Stimulated activated naive CD8-positive, alpha-beta T cell treated with anti-CD3 and anti-CD28 coated beads, Interleukin-15, amount 100 ng/mL, for 72 hours (primary cell): Measurements from ENCODE around the gene ASCL4.

ENCODE experiments used
- ATAC-seq: fragments of 150-1000 bp; cut with Tn5 transposase; 2 replicates; pipeline ENCODE4 v1.10.0; 2021; ENCODE audit warnings: mild to moderate bottlenecking, moderate library complexity
- DNase-seq, 2 donors: peaks; one replicate each; pipeline ENCODE4 v3.0.0; 2021 to 2022
- H3K27ac Mint-ChIP-seq, 2 donors: one replicate each; pipeline ENCODE4 v1.8.0; 2022; ENCODE audit warnings: mild to moderate bottlenecking in 2 of 2, mixed read lengths in 2 of 2, moderate library complexity in 2 of 2
- H3K27me3 Mint-ChIP-seq: one replicate; pipeline ENCODE4 v1.8.0; 2022; ENCODE audit warnings: mixed read lengths
- H3K4me1 Mint-ChIP-seq: one replicate; pipeline ENCODE4 v1.8.0; 2022; ENCODE audit warnings: mild to moderate bottlenecking, mixed read lengths
- H3K4me3 Mint-ChIP-seq, 2 donors: one replicate each; pipeline ENCODE4 v1.8.0; 2022; ENCODE audit warnings: mild to moderate bottlenecking in 2 of 2, mixed read lengths in 2 of 2, moderate library complexity in 1 of 2
- H3K9me3 Mint-ChIP-seq, 2 donors: one replicate each; pipeline ENCODE4 v1.8.0; 2022; ENCODE audit warnings: mixed read lengths in 2 of 2

ASCL4 gene

DNA sequence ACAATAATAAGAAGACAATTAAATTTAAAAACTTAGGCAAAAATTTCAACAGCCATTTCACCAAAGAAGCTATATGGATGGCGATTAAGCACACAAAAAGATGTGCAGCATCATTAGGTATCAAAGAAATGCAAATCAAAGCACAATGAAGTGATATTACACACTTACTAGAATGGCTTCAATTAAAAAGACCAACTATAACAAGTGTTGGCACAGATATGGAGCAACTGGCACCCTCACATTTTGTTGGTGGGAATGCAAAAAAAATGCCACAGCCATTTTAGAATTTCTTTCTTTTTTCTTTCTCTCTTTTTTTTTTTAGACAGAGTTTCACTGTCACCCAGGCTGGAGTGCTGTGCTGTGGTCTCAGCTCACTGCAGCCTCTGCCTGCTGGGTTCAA is 11.6 kb upstream of the ASCL4 start:
- H3K27ac Mint-ChIP-seq: no peak overlapping the region
- H3K4me3 Mint-ChIP-seq: no peak overlapping the region
- peaks cover 31% of the 10 kb centered on the region for H3K4me1 Mint-ChIP-seq

DNA sequence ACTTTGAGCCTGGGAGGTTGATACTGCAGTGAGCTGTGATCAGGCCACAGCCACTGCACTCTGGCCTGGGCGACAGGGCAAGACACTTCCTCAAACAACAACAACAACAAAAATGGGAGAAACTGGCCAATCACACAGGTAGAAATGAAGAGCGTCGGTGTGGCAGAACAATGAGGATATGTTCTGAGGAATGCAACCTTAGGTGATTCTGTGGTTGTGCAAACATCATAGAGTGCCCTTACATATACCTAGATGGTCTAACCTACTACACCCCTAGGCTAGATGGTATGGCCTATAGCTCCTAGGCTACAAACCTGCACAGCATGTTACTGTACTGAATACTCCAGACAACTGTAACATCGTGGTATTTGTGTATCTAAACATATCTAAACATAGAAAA is 9.9 kb upstream of the ASCL4 start:
- no peak overlapping the region for H3K27ac Mint-ChIP-seq
- peaks cover 15% of the 10 kb centered on the region for H3K4me1 Mint-ChIP-seq
- H3K4me3 Mint-ChIP-seq: no peak overlapping the region
- no peak for DNase-seq
- peaks cover 6% of the 10 kb centered on the region for H3K27me3 Mint-ChIP-seq
- no peaks in the 10 kb centered on the region for H3K9me3 Mint-ChIP-seq
- no peak for ATAC-seq

More for the DNA sequence above, 11.6 kb upstream of the ASCL4 start:
- ATAC-seq: no peak
- no peaks in the 10 kb centered on the region for H3K9me3 Mint-ChIP-seq
- no peak for DNase-seq
- H3K27me3 Mint-ChIP-seq: peaks cover 6% of the 10 kb centered on the region

- ATAC-seq (no peak), DNase-seq (no peak)
- Mint-ChIP-seq H3K27ac (no peak overlapping the region), H3K9me3 (no peaks in the 10 kb centered on the region), H3K4me3 (no peak overlapping the region), H3K4me1 (peaks cover 8% of the 10 kb centered on the region), H3K27me3 (peaks cover 11% of the 10 kb centered on the region)
Observed at GRCh38 chr12:107765316-107765715, 9.2 kb upstream of the ASCL4 start.

DNA sequence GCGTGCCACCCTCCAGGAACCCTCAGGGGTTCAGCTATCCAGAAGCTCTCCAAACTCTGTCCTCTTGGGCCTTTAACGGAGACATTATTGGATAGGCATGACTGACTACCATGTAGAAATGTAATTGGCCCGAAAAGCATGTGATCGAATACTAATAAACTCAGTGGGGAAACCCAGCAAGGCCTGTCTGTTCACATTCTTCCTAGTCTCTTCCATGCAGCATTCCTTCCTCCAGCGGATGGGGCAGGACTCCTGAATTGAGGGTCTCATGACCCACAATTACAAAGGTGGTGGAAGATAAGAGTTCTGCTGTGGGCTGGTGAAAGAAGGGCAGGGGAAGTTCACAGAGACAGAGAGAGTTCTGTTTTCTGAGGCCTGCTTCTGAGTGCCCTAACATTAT is 7.0 kb upstream of the ASCL4 start:
- Mint-ChIP-seq H3K27ac (no peak overlapping the region), H3K27me3 (peaks cover 32% of the 10 kb centered on the region), H3K4me3 (no peak overlapping the region), H3K9me3 (no peaks in the 10 kb centered on the region), H3K4me1 (no peaks in the 10 kb centered on the region)
- DNase-seq (no peak), ATAC-seq (no peak)

DNA sequence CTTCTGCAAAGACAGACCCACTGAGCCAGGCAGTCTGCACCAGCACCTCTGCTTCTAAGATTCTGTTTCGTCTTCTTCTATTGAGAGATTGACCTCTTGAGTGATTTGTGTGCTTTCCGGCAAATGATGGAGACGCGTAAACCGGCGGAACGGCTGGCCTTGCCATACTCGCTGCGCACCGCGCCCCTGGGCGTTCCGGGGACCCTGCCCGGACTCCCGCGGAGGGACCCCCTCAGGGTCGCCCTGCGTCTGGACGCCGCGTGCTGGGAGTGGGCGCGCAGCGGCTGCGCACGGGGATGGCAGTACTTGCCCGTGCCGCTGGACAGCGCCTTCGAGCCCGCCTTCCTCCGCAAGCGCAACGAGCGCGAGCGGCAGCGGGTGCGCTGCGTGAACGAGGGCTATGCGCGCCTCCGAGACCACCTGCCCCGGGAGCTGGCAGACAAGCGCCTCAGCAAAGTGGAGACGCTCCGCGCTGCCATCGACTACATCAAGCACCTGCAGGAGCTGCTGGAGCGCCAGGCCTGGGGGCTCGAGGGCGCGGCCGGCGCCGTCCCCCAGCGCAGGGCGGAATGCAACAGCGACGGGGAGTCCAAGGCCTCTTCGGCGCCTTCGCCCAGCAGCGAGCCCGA is 703 bp downstream of the ASCL4 start:
- DNase-seq (peak; percentile 16 to 24), ATAC-seq (peak; percentile 72)
- peaks cover 99% of the 10 kb centered on the region for H3K27me3 Mint-ChIP-seq
- H3K4me3 Mint-ChIP-seq: peak overlapping the region; percentile 68 to 70
- no peaks in the 10 kb centered on the region for H3K9me3 Mint-ChIP-seq
- H3K4me1 Mint-ChIP-seq: peaks cover 29% of the 10 kb centered on the region
- no peak overlapping the region for H3K27ac Mint-ChIP-seq

GRCh38 chr12:107776171-107776570 is 1.7 kb downstream of the ASCL4 start:
- Mint-ChIP-seq H3K4me3 (no peak overlapping the region), H3K27ac (no peak overlapping the region), H3K27me3 (peaks cover 95% of the 10 kb centered on the region), H3K9me3 (no peaks in the 10 kb centered on the region), H3K4me1 (peaks cover 29% of the 10 kb centered on the region)
- DNase-seq: no peak
- no peak for ATAC-seq

DNA sequence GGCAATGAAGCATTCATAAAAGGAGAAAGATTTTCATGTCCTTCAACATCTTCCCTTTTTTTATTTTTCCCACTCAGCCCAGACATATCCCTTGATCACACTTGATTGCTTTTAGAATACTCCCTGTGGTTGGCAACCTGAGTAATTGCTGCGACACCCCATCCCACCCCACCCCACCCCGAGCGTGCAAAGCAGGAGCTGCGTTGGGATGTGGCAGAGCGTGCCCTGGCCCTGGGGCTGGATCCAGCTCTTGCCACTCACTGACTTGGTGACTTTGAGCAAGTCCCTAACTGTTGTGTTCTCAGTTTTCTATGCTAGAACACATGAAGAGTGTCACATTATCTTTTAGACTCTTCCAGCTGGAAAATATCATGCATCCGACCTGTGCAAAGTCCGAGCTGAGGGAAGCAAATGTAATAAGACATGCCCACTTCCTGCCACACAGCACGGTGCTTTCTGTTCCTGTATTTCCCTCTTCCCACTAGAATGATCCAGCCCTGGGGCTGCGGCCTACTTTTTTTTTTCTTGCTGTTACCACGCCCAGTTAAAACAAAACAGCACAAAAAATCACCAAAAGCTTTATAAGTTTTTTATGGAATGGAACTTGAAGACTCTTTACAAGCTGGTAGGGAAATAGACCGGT is 4.0 kb downstream of the ASCL4 start:
- peaks cover 26% of the 10 kb centered on the region for H3K4me1 Mint-ChIP-seq
- peaks cover 73% of the 10 kb centered on the region for H3K27me3 Mint-ChIP-seq
- ATAC-seq (no peak), DNase-seq (no peak)
- no peaks in the 10 kb centered on the region for H3K9me3 Mint-ChIP-seq
- H3K27ac Mint-ChIP-seq: no peak overlapping the region
- no peak overlapping the region for H3K4me3 Mint-ChIP-seq

DNA sequence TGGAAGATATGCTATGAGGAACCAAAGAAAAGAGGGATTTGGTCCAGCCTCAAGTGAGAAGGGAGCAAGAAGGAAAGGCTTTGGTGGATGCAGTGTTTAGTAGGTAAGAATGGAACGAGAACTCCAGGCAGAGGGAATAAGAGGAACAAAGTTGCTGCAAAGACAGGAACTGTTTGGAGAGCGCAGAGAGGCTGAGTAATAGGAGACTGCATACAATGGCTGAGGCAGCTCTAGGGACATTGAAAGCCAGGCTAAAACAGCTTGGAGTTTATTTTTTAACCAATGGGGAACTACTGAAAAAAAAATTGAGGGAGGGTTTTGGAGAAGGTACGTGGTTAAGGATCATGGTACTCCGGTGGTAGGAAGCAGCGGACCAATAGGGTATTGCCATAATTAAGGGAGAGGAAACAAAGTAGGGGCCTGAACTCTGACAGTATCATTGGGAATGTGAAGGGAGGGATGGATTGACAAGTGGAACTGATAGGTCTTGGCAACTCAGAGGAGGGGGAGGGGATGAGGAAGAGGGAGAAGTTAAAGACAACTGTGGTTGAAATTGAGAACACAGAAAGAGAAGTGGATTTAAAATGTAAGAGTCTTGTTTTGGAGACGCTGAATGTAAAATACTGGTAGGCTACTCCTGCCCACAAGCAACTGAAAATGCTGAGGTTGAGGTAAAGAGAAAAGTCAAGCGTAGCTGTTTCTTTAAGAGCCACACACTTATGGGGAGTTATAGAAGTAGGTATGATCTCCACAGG is 4.8 kb downstream of the ASCL4 start:
- ATAC-seq (no peak), DNase-seq (no peak)
- H3K27me3 Mint-ChIP-seq: peaks cover 65% of the 10 kb centered on the region
- no peaks in the 10 kb centered on the region for H3K9me3 Mint-ChIP-seq
- peaks cover 26% of the 10 kb centered on the region for H3K4me1 Mint-ChIP-seq
- no peak overlapping the region for H3K27ac Mint-ChIP-seq
- H3K4me3 Mint-ChIP-seq: no peak overlapping the region

DNA sequence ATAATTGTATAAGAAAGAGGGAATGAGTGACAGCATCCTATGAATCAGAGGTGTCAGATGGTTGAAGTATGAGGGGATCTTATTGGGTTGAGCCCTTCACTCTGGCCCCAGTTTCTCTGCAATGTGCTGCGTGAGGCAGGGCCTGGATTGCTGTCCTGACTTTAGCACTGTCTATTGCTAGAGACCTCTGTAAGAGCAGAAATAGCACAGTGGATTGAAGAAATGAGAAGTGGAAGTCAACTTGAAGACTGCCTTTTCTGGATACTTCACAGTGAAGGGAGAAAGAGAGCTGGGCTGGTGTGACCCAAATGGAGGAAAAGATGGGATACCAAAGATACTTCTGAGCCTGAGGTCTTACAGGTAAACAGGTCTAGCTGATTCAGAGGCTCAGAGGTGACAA is 5.8 kb downstream of the ASCL4 start:
- Mint-ChIP-seq H3K4me1 (peaks cover 16% of the 10 kb centered on the region), H3K27me3 (peaks cover 55% of the 10 kb centered on the region), H3K9me3 (no peaks in the 10 kb centered on the region), H3K27ac (no peak overlapping the region), H3K4me3 (no peak overlapping the region)
- ATAC-seq (no peak), DNase-seq (no peak)

DNA sequence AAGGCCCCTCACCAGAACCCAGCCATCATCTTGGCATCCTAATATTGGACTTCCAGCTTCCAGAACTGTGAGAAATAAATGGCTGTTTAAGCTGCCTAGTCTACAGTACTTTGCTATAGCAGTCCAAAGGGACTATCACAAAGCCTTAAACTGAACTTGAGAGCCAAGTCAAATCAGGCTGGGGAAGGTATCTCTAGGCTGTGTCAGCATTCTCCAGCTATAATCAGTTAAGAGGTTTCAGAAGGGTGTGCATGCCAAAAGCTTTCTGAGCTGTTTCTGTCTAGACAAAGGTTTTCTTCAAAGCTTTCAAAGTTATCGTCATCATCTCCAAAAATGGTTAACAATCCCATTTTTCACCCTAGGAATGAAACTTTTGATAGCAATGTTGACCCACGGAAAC is 7.6 kb downstream of the ASCL4 start:
- H3K27ac Mint-ChIP-seq: no peak overlapping the region
- DNase-seq: no peak
- no peak for ATAC-seq
- H3K27me3 Mint-ChIP-seq: peaks cover 37% of the 10 kb centered on the region
- peaks cover 16% of the 10 kb centered on the region for H3K4me1 Mint-ChIP-seq
- H3K4me3 Mint-ChIP-seq: no peak overlapping the region
- no peaks in the 10 kb centered on the region for H3K9me3 Mint-ChIP-seq

DNA sequence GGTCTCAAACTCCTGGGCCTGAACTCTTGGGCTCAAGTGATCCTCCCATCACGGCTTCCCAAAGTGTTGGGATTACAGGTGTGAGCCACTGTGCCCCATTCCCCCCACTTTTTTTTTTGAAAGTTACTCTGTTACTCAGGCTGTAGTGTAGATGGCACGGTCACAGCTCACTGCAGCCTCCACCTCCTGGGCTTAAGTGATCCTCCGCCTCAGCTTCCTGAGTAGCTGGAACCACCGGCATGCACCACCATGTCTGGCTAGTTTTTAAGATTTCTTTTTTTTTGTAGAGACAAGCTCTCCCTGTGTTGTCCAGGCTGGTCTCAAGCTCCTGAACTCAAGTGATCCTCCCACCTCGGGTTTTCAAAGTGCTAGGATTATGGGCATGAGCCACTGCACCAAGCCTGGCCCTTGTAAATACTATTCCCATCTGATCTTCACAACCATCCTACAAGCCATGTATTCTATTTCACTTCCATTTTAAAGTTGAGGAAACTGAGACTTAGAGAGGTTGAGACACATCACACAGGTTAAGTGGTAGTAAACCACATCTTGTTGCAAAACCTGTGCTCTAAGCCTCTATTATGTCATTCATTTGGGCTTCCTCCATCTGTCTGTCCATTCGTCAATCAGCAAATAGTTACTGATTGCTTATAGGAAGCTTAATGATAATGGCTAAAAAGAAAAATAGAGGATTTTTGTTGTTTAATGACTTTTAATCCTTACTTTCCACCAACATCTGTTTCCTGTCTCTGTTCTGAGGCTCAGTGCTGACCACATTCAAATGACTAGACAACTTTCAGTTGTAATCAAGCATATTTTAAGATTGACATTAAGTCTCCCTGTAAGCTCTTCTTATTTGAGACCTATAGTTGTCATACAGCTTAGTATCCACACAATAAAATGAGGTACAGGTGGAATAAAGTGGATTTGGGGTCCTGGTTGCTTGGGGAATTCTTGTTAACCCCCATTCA is 9.2 kb downstream of the ASCL4 start:
- H3K4me1 Mint-ChIP-seq: peaks cover 16% of the 10 kb centered on the region
- no peak for DNase-seq
- H3K4me3 Mint-ChIP-seq: no peak overlapping the region
- H3K27me3 Mint-ChIP-seq: peaks cover 24% of the 10 kb centered on the region
- ATAC-seq: no peak
- H3K9me3 Mint-ChIP-seq: no peaks in the 10 kb centered on the region
- no peak overlapping the region for H3K27ac Mint-ChIP-seq

GRCh38 chr12:107788281-107788680 is 13.8 kb downstream of the ASCL4 start:
- H3K27me3 Mint-ChIP-seq: peaks cover 10% of the 10 kb centered on the region
- peaks cover 6 to 8% of the 10 kb centered on the region in 2 donors for H3K9me3 Mint-ChIP-seq
- no peak overlapping the region for H3K4me3 Mint-ChIP-seq
- no peak overlapping the region for H3K27ac Mint-ChIP-seq
- no peak for DNase-seq
- no peak for ATAC-seq
- H3K4me1 Mint-ChIP-seq: peaks cover 8% of the 10 kb centered on the region

- ATAC-seq (no peak), DNase-seq (no peak)
- no peak overlapping the region for H3K4me3 Mint-ChIP-seq
- peaks cover 10% of the 10 kb centered on the region for H3K27me3 Mint-ChIP-seq
- H3K9me3 Mint-ChIP-seq: peaks cover 6 to 8% of the 10 kb centered on the region in 2 donors
- no peak overlapping the region for H3K27ac Mint-ChIP-seq
- H3K4me1 Mint-ChIP-seq: peaks cover 4% of the 10 kb centered on the region
Observed at GRCh38 chr12:107788690-107789458, 14.4 kb downstream of the ASCL4 start.

GRCh38 chr12:107791465-107792089 is 17.1 kb downstream of the ASCL4 start:
- Mint-ChIP-seq H3K4me3 (no peak overlapping the region), H3K4me1 (no peaks in the 10 kb centered on the region), H3K27ac (no peak overlapping the region), H3K9me3 (peaks cover 6 to 8% of the 10 kb centered on the region in 2 donors), H3K27me3 (peaks cover 36% of the 10 kb centered on the region)
- ATAC-seq: no peak
- no peak for DNase-seq
